ENCODE data around the gene CHSY1.
A peak's percentile ranks its signal among the peaks of the same experiment; 100 is the strongest.

The CHSY1 gene

DNA sequence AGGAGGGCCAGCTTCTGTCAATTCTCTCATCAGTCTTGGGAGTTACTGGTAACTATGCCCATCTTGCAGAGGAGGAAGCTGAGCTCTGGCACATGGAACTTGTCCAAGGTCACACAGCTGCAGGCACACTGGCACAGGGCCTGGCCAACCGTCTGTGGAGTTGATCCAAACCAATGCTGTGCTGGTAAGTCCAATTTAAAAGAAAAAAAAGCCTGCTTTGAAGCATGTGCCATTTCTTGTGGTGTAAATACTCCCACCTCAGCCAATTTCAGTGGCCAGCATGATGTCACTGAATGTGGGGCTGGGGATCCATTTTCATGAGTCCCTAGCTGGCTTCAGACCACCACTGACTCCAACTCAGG, 83.4 kb downstream of the CHSY1 start:
- no peak overlapping the region for H3K4me3 ChIP-seq (ENCODE audit: low read length)
- no peak for DNase-seq (ENCODE audit: low read depth)
- TF ChIP-seq, protein P1, sequence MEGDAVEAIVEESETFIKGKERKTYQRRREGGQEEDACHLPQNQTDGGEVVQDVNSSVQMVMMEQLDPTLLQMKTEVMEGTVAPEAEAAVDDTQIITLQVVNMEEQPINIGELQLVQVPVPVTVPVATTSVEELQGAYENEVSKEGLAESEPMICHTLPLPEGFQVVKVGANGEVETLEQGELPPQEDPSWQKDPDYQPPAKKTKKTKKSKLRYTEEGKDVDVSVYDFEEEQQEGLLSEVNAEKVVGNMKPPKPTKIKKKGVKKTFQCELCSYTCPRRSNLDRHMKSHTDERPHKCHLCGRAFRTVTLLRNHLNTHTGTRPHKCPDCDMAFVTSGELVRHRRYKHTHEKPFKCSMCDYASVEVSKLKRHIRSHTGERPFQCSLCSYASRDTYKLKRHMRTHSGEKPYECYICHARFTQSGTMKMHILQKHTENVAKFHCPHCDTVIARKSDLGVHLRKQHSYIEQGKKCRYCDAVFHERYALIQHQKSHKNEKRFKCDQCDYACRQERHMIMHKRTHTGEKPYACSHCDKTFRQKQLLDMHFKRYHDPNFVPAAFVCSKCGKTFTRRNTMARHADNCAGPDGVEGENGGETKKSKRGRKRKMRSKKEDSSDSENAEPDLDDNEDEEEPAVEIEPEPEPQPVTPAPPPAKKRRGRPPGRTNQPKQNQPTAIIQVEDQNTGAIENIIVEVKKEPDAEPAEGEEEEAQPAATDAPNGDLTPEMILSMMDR (IDR thresholded peaks at IDR 0.05; ENCODE audit: insufficient read depth, low read depth, low read length, missing control alignments), result no peak

DNA sequence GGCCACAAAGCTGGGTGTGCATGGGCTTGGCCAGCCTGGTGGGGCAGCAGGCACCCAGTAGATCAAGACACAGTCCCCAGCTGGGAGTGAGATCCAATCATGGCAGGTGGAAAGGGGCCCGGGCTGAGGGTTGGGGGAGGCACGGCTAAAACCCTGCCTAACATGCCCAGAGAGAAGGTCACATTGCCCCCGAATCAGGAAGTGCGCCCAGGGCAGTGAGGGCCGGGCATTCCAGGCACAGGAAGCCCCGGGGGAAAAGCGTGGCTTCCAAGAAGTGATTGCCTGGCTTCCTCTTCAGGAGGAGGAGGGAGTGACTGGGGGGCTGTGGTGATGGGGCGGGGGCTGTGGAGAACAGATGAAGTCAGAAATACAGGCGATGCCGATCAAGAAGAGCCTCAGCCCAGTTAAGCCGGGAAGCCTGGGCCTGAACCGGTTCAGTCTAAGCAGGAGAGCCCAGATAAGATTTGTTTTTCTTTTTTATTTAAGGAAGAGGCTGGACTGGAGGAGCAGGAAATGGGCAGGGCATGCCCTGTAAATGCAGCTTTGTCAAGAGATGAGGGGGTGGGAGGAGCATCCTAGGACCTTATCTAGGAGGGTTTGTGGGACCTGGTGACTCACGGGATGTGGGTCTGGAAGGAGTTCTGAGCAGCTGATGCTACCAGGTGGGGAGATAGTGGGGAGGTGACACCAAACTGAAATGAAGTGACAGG, 83.9 kb downstream of the CHSY1 start:
- no peak overlapping the region for H3K4me3 ChIP-seq (ENCODE audit: low read length)
- TF ChIP-seq, protein P1 (IDR thresholded peaks at IDR 0.05; ENCODE audit: insufficient read depth, low read depth, low read length, missing control alignments), result no peak
- DNase-seq (ENCODE audit: low read depth), result peak; percentile 77

DNA sequence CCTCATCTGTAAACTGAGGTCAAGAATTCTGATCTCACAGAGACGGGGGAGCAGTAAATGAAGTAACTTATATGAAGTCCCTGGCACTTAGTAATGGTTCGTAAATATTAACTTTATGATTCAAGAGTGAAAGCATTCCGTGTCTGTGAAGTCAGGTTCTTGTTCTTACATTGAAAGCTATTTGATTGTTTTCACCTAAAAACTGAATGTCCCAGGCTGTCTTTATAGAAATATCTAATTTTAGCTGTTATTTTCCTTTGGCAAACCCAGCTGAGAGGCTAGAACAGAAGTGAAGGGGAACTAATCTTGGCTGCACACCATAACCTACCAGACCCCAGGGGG, 84.5 kb downstream of the CHSY1 start:
- peak; percentile 22 for DNase-seq (ENCODE audit: low read depth)
- no peak overlapping the region for H3K4me3 ChIP-seq (ENCODE audit: low read length)

DNA sequence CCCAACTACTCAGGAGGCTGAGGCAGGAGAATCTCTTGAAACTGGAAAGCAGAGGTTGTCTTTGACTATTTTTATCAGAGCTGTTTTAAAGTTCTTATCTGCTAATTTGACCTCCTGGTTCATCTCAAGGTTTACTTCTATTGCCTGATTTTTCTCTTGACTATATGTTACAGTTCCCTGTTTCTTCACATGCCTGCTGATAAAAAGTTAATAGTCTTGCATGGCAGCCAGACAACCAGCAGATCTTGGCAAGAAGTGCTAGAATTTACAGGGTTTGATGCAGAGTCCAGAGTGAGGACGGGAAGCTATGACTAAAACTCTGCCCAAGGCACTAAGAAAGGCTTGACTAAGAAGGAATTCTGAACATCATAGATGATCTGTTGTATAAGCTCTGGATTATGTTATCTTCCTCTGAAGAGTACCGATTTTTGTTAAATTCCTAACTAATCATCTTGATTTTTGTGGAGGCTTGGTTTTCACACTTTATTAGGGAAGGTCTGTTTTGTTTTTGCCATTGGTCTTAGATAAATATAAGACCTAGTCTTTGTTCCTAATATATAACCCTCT, 85.9 kb downstream of the CHSY1 start:
- no peak for DNase-seq (ENCODE audit: low read depth)
- no peak overlapping the region for H3K4me3 ChIP-seq (ENCODE audit: low read length)
- TF ChIP-seq, protein P1 (IDR thresholded peaks at IDR 0.05; ENCODE audit: insufficient read depth, low read depth, low read length, missing control alignments), result no peak

More for the DNA sequence above, 84.5 kb downstream of the CHSY1 start:
- TF ChIP-seq, protein P1 (IDR thresholded peaks at IDR 0.05; ENCODE audit: insufficient read depth, low read depth, low read length, missing control alignments), result no peak

DNA sequence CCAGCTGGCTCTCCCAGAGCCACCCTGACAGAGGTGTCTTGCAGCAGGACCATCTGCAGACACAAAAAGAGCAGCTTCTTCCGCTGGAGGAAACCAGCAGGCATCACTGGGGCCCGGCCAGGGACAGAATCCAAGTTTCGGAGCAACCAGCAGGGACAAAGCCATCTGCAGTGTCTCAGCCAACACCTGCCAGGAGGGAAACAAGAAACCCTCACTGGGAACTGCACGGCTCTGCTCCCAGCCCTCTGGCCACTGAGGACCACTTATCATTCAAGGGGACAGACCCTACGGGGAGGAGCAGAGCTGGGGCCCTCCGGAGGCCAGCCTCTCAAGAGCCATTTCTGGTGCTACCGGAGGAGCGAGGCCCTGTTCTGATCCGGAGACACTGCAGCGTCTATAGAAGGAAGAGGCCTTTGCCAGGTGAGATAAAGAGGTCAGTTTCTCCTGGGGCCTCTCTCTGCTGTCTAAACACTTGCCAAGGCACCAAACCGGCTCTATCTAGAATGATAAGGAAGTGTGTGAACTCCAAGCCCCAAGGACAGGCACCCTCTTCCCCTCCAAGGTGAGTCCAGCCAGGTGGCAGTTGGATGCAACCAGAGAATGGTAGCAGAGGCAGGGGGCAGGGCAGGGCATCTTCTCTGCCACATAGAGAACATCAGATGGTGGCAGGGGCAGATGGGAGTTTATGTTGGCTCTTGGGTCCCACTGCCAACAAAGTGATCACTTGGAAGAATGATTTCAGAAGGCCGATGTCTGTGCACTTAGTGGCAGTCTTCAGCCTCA, 89.0 kb downstream of the CHSY1 start:
- TF ChIP-seq, protein P1 (IDR thresholded peaks at IDR 0.05; ENCODE audit: insufficient read depth, low read depth, low read length, missing control alignments), result no peak
- no peak for DNase-seq (ENCODE audit: low read depth)
- H3K4me3 ChIP-seq (ENCODE audit: low read length), result no peak overlapping the region

DNA sequence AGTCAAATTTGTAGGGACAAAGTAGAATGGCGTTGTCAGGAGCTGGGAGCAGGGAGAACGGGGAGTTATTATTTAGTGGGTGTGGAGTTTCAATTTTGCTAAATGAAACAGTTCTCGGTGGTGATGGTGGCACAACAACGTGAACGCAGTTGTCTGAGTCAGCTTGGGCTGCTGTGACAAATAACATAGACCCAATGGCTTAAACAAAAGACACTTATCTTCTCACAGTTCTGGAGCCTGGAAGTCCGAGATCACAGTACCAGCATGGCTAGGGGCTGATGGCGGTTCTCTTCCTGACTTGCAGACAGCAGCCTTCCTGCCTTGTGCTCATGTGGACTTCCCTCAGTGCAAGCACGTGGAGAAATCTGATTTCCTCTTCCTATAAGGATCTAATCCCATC, 90.2 kb downstream of the CHSY1 start:
- DNase-seq (ENCODE audit: low read depth), result no peak
- no peak overlapping the region for H3K4me3 ChIP-seq (ENCODE audit: low read length)
- TF ChIP-seq, protein P1 (IDR thresholded peaks at IDR 0.05; ENCODE audit: insufficient read depth, low read depth, low read length, missing control alignments), result no peak
